ENCODE results near the gene RASSF7.
A peak's percentile ranks its signal among the peaks of the same experiment; 100 is the strongest.
"Not testable (repeated sequence)": the region's sequence is repeated elsewhere in the genome, so short reads cannot be mapped to it uniquely, and the experiment has no call there.

RASSF7 gene, protein sequence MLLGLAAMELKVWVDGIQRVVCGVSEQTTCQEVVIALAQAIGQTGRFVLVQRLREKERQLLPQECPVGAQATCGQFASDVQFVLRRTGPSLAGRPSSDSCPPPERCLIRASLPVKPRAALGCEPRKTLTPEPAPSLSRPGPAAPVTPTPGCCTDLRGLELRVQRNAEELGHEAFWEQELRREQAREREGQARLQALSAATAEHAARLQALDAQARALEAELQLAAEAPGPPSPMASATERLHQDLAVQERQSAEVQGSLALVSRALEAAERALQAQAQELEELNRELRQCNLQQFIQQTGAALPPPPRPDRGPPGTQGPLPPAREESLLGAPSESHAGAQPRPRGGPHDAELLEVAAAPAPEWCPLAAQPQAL

DNA sequence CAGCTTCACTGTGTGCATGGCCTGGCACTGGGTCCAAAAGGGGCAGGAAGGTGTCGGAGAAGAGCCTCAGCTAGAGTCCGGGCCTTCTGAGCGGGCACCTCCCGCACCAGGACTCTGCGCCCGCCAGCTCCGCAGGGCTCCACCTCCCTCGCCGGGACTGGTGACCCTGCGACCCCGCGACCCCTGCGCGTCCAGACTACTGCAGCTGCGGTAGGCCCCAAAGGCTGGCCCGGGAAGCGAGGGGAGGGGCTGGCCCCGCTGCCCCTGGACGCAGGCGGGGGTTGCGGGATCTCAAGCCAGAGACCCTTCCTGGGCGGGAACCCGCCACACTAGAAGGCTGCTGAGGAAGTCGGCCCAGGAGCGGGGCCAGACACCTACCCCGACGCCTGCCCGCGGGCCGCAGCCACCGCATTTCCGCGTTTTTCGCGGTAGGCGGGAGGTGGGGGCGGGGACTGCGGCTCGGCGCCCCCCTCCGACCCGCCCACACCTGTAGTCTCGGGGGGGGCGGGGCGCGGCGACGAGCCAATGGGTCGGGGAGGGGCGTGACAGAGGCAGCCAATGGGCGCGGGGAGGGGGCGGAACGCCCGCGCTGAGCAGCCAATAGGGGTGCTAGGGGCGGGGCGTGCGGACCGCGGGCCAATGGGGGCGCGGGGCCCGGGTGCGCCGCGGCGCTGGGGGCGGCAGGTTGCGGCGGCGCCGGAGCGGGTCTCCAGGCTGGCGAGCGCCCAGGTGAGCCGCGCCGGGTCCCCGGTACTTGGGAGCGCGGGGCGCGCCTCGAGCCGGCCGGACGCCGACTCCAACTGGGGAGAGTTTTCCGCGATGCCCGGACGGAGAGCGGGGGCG lies at the start of gene RASSF7, which contains the start of gene LMNTD2:
TSS of gene RASSF7 (plus strand) at position 666 of the 843 bp plus-strand sequence. CDS start 799 bp downstream, outside the sequence.
TSS of gene LMNTD2 (minus strand) at position 434 of the 843 bp plus-strand sequence. CDS start at position 412, 22 bp downstream.
- DNase-seq (ENCODE audit: low read depth), result peak; percentile 92

DNA sequence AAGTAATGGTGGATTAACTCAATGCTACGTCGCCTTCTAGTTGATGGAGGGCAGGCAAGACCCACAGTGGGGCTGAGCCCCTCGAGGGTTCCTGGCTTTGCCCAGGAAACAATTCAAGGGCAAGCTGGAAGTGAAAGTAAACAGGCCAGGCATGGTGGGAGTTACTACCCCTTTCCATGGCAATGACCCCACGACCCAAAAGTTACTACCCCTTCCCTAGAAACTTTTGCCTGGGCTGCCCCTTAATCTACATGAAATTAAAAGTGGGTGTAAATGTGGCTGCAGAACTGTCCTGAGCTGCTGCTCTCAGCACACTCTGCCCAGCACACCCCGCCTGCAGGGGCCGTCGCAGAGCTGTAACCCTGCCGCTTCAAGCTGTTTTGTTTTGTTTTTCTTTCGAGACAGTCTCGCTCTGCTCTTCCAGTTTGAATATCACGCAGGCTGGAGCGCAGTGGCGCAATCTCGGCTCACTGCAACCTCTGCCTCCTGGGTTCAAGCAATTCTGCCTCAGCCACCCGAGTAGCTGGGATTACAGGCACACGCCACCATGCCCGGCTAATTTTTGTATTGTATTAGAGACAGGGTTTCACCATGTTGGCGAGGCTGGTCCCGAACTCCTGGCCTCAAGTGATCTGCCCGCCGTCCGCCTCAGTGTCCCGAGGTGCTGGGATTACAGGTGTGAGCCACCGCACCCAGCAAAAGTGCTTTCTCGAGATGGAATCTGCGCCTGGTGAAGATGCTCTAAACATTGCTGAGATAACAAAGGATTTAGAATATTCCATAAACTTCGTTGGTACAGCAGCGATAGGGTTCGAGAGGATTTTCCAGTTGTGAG lies 47.8 kb upstream of the RASSF7 start:
- no peak for DNase-seq (ENCODE audit: low read depth)

DNA sequence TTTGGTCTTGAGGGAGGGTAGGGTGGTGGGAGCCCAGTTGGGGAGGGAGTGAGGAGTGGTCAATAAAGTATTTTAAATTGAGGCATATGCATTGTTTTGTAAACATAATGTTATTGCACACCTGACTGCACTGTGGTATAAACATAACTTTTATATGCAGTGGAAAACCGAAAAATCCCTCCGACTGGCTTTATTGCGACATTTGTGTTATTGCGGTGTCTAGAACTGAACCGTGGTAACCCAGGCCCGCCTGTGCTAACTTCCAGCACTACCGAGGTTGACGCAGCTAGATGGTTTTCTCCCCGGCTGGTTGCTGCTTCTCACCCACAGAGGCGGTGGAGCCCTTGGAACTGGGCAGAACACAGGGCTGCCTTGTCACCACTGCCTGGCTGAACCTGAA lies 46.2 kb upstream of the RASSF7 start:
- no peak for DNase-seq (ENCODE audit: low read depth)

DNA sequence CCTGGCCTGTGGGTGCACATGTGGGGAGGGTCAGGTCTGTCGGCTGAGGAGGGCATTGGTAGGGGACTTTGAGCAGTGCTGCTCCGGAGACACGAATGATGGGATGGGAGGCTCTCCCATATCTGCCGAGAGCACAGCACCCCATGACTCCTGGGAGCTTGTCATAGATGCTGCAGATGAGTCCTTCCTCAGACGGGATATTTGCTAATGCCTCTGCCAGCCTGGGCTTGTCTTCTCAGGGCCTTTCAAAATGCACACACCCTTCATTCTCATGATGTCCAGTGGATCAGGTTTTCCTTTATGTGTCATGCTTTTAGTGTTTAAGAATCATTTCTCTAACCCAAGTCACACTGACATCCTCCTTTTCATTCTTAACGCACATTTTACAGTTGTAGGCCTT lies 45.6 kb upstream of the RASSF7 start:
- DNase-seq (ENCODE audit: low read depth), result no peak

DNA sequence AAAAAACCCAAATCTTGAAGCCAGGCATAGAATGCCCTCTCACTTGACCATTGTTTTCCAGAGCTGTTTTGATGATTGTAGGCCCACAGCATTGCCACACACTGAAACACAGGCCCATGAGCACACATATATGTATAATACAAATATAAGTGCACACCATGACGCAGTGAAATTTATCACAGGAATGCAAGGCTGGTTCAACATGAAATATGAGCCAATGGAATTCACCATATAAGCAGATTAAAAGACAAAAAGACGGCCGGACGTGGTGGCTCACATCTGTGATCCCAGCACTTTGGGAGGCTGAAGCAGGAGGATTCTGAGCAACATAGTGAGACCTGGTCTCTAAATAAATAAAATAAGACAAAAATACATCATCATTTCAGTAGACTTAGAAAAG lies 44.4 kb upstream of the RASSF7 start:
- no peak for DNase-seq (ENCODE audit: low read depth)

DNA sequence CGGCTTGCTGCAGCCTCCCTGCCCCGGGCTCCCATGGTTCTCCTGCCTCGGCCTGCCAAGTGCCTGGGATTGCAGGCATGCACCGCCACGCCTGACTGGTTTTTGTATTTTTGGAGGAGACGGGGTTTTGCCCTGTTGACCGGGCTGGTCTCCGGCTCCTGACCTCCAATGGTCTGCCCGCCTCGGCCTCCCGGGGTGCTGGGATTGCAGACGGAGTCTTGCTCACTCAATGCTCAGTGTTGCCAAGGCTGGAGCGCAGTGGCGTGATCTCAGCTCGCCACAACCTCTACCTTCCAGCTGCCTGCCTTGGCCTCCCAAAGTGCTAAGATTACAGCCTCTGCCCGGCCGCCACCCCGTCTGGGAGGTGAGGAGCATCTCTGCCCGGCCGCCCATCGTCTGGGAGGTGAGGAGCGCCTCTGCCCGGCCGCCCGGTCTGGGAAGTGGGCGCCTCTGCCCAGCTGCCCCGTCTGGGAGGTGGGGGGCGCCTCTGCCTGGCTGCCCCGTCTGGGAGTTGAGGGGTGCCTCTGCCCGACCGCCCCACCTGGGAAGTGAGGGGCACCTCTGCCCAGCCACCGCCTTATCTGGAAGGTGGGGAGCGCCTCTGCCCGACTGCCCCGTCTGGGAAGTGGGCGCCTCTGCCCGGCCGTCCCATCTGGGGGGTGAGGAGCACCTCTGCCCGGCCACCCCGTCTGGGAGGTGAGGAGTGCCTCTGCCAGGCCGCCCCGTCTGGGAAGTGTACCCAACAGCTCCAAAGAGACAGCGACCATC lies 43.7 kb upstream of the RASSF7 start:
- DNase-seq (ENCODE audit: low read depth), result not testable (repeated sequence)

DNA sequence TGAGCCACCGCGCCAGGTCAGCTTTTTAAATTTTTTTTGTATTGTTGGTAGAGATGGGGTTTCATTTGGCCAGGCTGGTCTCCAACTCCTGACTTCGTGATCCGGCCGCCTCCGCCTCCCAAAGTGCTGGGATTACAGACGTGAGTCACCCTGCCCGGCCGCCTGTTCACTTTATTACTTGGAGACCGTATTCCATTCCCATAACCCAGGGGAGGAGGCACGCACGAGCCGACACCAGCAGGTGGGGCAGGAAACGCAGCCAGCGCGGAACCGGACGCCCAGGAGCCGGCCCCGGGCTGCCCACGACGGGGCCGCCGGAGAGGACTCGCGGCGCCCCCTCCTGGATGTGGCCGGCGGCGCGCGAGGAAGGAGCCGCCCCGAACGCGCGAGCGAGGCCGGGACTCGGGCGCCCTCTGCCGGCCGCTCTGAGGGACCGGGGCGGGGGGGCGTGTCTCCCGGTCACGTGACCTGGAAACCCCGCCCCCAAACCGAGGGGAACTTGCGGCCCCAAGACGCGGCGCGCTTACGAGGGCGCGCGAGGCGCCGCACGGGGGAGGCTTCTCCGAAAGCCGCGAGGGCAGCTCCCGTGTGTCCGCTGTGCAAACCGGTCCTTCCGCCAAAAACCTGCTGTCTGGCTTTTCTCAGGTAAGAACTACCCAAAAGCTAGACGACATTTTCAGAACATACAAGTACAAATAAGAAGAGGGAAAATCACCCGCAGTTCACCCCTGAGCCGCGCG lies 42.1 kb upstream of the RASSF7 start:
- peak; percentile 73 for DNase-seq (ENCODE audit: low read depth)

DNA sequence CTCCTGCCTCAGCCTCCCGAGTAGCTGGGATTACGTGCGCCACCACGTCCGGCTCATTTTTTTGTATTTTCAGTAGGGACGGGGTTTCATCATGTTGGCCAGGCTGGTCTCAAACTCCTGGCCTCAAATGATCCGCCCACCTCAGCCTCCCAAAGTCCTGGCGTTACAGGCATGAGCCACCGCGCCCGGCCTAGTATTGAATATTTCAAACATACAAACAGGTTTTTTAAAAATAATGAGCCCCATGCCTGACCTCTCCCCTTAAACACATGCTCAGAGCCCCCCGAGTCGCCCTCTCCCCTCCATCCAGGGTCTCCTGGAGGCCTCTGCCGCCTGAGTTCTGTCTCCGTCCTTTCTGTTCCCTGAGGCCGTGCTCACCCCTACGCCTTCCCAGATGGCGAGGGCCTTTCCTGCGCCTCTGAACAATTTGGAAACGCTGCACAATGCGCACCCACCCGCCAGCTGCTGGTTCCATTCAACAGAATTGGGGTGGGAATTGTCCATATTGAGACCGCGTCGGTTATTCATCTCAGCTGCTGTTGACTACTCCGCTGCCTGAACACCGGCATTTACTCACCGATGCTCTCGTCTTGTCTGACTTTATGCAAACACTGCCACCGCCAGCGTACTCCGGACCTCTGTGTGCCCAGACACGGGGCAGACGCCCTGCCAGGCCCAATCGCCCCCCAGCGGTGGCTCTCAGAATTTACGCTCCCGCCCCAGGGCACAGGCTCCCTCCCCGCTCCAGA lies 40.2 kb upstream of the RASSF7 start:
- no peak for DNase-seq (ENCODE audit: low read depth)

DNA sequence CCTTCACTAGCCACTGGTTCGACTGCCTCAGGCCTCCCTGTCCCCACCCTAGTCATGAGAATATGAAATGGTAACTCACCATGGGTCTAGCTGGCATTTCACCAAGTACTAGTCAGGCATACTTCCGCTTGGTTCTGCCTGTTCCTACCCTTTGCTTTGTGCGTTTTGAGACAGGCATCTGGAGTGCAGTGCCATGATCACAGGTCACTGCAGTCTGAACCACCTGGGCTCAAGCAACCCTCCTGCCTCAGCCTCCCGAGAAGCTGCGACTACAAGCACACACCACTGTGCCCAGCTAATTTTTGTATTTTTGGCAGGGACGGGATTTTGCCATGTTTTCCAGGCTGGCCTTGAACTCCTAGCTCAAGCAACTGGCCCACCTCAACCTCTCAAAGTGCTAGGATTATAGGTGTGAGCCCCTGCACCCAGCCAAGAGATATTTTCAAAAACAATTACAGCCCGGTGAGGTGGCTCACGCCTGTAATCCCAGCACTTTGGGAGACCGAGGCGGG lies 39.5 kb upstream of the RASSF7 start:
- no peak for DNase-seq (ENCODE audit: low read depth)

DNA sequence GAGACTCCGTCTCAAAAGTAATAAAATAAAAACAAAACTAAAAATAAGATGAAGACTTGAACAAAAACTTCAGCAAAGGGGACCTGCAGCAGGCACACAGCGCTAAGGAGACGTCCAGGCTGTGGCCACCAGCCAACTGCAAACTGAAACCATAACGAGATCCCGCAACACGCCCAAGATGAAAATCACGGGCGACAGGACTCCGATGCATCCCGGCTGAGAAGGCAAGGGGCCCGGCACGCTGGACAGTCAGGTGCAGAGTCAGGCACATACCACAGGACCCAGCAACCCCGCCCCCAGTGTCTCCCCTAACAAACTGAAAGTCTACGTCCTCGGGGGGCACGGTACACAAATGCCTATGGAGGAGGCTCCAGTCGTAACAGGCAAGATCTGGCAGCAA lies 34.6 kb upstream of the RASSF7 start:
- DNase-seq (ENCODE audit: low read depth), result no peak

DNA sequence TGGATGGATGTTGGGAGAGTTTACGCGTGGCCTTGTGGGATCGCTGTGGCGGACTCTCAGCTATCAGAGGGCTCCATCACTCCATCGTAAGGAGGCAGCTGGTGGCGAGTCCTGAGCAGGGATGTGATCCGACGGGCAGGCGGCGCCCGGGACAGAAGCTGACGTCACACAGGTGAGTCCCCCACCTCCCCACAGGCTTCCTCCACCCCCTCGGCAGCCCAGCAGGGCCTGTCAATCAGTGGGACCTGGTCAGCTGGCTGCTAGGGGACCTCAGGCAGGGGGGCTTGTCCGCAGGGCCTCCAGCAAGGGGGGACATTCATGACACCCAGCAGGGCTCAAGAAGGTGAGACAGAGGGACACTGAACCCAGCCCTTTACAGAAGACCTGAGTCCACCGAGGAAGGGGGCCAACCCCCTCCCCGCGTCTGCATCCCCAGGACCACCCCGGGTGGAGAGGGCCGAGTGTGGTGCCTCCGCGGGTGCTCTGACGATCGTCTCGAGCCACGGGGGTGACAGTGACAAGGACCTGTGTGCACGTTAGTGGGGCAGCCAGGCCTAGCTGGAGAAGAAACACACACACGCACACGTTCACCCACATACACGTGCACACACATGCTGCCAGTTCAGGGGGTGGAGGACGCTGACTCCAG lies 32.5 kb upstream of the RASSF7 start:
- DNase-seq (ENCODE audit: low read depth), result no peak

DNA sequence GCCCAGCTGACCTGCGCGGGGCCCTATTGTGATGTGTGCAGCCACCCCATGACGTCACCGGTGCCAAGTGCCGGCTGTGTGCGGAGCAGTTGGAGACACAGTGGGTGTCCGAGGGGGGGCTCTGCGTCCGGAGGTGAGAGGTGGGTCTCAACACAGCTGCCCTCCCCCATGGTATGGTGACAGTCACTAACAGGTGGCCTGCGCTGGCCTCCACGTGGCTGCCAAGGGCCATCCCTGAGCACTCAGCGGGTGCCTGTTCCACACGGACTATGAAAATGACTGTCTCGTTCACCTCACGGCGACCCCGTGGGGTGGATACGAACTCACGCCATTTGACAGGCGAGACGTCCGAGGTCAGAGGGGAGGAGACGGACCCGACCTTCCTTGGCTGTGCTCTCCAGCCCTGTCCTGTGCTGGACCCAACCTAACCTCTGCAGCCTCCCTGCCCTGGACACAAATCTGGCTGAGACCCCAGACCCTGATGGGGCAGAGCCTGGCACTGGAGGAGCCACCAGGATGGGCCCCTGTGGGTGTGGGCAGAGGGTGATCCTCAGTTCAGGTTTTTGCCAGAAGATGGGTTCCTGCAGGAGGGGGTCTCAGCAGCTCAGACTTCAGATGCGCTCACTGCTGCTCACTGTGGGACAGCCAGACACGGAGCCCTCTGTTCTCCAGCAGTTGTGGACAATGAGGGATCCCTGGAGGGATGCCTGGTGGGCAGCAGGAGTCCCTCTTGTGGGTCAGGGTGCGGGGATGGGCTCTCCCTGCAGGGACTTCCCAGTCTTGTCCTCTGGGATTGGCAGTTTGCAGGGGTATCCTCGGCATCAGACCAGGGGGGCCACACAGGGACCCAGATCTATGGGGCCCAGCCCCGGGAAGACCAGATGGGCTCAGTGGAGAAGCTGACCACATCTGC lies 31.7 kb upstream of the RASSF7 start:
- DNase-seq (ENCODE audit: low read depth), result no peak

DNA sequence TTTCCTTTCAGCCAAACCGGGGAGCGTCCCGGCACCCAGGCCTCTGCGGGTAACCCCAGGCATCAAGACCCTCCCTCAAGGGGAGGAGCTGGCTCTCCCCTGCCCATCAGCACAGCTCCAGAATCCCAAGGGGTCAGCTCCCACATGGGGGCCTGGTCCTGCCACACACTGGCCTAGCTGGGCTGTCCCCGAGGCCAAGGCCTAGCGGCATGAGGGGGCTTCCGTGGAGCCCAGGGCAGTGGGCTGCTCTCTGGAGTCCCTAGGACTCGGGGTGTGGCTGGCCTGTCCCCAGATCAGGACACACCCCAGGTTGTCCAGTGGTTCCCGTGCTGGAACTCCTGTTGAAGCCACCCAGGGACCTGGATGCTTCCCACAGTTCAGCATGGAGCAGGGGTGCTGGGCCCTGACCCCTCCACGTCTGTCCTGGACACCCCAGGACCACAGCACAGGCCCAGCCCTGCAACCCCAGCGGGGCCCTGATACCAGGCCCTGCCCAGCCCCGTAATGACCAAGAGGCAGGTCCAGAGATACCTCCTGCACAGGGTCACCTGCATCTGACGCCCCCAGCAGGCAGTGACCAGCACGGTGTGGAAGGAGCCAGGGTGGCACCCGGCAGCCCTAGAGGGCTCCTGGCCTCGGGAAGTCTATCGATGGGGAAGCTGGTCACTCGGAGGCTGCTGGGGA lies 30.9 kb upstream of the RASSF7 start:
- DNase-seq (ENCODE audit: low read depth), result no peak

DNA sequence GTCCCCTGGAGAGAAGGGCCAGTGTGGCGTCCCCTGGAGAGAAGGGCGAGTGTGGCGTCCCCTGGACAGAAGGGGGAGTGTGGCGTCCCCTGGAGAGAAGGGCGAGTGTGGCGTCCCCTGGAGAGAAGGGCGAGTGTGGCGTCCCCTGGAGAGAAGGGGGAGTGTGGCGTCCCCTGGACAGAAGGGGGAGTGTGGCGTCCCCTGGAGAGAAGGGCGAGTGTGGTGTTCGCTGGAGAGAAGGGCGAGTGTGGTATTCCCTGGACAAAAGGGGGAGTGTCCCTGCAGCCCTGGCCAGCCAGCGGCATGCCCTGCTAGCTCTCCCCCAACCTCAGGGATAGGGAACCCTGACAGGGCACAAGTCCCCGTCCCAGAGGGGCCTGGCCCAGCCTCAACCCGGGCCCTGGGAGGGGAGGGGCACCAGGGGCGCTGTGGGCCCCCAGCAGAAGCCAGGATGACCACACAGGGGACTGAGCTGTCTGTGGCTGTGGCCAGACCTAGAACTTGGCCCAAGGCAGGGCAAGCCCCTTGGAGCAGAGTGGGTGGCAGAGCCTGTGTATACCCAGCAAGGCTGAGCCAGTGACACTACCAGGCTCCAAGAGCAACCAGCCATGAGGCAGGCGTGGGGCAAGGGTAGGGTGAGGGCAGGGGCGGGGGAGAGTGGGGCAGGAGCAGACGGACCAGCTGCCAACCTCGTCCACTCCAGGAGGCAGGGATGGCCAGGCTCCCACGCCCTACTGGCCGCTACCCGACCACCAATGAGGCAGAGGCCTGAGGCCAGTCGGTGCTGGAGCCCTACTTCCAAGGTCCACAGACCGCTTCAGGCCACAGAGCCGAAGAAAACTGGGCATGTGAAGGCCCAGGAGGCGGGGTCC lies 29.6 kb upstream of the RASSF7 start:
- DNase-seq (ENCODE audit: low read depth), result no peak

DNA sequence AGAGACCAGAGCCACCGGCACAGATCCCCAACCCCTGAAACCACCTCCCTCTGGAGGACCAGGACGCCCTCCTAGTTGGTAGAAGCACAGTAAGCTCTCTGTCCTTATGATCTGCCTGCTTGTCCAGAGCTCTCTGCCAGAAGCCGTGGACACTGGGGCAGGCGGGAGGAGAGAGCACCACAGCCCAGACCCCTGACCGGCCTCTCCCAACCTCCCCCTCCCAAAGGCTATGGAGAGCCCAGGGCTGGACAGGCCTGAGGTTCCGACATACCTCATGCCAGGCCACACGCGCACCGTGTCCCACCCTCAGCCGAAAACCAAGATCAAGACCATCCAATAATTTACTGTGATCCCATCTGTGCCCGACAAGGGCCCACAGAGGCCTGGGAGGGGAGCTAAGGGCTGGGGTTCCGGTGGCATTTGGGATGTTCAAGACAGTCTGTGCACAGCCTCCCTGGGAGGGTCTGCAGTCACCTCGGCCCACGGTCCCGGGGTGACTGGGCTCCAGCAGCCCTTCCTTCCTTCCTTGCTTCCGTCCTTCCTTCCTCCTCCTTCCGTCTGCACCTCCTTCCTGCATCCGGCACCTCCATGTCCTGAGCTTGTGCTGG lies 28.7 kb upstream of the RASSF7 start:
- DNase-seq (ENCODE audit: low read depth), result no peak

DNA sequence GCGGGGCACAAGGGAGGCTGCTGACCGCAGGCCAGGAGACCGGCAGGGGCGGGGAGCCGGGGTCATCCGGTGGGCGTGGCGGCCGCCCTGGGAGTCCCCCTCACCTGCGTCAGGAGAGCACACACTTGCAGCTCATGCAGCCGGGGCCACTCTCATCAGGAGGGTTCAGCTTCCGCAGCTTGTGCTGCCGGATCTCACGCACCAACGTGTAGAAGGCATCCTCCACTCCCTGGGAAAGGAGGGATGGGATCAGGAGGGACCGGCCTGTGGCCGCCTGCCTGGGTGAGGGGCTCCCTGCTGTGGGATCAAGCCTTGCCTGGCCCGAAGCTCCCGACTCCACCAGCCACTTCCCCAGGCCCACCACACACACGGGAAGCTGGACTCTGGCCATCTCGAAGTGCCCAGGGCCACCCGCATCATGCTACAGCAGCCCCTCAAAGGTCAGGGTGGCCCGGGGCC lies 28.2 kb upstream of the RASSF7 start:
- DNase-seq (ENCODE audit: low read depth), result no peak
